GM21825 (cell line): ENCODE results near the gene KIF23.
A peak's percentile ranks its signal among the peaks of the same experiment; 100 is the strongest.
"Not testable (repeated sequence)": the region's sequence is repeated elsewhere in the genome, so short reads cannot be mapped to it uniquely, and the experiment has no call there.

Source experiments
- ATAC-seq: cut with Tn5 transposase; IDR thresholded peaks from one replicate; pipeline ENCODE4 v1.9.1; 2021; ENCODE audit warnings: mild to moderate bottlenecking, moderate library complexity; ENCODE audit not compliant: unreplicated experiment

KIF23 gene

DNA sequence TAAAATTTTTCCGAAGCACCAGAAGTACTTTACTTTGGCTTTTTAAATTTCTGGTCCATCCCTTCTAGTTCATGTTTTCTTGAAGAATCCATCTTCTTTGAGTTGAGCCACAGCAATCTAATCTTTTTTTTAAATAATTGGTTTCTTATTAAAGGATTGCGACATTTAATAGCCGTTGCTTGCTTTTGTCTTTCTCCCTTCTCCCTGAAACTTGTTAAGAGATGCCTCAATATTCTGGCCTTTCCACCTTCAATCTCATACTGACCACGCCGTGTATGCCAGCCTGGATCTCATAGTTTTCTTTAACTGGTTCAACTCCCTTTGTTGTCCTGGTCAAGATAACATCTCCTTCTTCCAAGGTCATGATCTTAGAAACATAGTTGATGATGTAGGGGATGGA, 20.1 kb downstream of the KIF23 start:
- no peak for ATAC-seq

DNA sequence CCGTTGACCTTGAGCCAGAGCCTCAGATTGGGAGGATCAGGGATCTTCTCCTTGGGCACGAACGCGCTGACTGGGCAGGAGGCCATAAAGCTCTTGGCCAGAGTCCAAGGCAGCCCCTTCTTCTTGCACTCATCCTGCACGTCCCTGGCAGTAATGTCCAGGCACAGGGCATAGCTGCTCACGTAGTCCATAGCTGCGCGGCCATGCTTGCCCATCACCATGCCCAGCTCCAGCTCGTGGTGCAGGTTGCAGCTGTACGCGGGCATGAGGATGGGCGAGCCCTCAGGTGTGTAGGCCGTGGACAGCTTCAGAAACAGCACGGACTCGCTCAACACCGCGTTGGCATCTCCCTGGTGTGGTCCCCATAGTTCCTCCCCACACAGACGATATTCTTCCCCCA, 20.5 kb downstream of the KIF23 start:
- no peak for ATAC-seq

DNA sequence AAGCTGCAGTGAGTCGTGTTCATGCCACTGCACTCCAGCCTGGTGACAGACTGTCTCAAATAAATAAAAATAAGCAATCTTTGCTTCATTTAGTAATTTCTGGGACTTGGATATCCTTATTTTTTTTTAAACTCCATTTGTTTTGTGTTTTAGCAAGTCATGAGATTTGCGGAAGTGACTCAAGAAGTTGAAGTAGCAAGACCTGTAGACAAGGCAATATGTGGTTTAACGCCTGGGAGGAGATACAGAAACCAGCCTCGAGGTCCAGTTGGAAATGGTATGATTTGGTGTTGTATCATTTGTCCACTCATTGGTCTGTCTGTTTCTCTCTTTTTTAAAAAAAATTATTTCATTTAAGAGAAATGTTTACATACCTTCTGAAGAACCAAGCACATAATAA, 21.8 kb downstream of the KIF23 start:
- ATAC-seq, result no peak

DNA sequence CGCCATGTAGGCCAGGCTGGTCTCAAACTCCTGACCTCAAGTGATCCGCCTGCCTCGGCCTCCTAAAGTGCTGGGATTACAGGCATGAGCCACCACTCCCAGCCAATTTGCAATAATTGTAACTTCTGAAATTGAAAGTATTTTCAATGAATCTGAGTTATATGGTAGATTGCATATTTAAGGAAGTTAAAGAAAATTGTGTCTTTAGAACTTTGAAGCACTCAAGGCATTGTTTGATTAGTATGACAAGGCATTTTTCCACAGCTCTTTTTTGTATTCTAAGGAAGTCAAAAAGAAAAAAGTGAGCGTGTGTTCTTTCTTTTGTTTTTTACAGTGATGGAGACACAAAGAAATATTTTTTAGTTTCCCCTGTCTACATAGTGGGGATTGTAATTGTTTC, 22.8 kb downstream of the KIF23 start:
- ATAC-seq, result no peak

DNA sequence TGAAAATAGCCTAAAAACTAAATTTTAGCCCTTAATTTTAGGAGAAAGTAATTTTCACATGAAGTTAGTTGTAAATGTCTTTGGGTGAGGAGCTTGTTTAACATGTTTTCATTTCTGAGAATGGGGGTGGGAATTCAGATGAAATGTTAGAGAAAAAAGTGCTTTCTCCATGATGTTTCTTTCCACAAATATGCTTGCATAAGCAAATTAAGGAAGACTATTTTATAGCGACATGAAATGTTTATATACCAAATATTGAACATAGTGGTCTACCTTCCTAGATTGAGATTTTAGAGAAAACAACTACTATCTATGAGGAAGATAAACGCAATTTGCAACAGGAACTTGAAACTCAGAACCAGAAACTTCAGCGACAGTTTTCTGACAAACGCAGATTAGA, 25.5 kb downstream of the KIF23 start:
- no peak for ATAC-seq

DNA sequence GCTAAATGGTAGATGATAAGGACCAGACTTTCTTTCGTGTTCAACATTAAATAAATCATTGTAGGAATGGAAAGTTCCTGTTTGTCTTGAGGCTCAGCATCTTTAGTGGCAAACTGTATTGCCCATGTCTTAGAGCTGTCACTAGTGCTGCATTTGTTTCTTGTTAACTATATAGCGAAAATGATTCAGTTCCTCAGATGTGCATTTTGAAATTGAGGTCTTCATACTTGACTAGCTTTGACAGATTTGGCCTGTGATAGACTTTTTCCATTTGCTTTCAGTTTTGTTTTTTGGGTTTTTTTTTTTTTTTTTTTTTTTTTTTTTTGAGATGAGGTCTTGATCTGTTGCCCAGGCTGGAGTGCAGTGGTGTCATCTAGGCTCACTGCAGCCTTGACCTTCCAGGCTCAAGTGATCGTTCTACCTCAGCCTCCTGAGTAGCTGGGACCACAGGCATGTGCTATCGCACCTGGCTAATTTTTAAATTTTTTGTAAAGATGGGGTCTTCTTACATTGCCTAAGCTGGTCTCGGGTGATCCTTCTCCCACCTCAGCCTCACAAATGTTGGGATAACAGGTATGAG, 29.0 kb downstream of the KIF23 start:
- ATAC-seq, result peak; percentile 64

DNA sequence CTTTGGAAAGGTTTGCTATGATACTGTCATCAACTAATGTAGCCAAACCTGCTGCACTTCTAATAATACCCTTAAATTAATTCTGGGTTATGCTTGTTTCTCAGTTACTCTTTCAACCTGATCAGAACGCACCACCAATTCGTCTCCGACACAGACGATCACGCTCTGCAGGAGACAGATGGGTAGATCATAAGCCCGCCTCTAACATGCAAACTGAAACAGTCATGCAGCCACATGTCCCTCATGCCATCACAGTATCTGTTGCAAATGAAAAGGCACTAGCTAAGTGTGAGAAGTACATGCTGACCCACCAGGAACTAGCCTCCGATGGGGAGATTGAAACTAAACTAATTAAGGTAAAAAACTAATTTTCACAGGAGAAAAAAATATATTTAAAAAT, 30.5 kb downstream of the KIF23 start:
- no peak for ATAC-seq

DNA sequence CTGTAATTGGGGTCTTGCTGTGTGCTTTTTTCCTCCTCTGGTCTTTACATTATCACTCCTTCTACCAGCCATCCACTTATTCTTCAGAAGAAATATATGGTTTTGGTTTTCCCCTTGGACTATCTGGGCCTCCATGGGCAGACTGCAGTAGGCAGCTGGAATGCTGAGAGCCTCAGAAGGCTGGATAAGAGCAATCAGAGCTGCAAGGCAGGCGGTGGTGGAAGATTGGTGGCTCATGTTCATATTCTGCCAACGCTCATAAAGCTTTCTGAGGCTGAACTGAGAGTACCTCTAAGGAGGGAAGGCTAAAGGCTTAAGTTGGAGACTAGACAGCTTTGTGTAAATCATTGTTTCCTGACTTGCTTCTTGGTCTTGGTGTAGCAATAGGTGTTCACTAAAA, 32.8 kb downstream of the KIF23 start:
- no peak for ATAC-seq

DNA sequence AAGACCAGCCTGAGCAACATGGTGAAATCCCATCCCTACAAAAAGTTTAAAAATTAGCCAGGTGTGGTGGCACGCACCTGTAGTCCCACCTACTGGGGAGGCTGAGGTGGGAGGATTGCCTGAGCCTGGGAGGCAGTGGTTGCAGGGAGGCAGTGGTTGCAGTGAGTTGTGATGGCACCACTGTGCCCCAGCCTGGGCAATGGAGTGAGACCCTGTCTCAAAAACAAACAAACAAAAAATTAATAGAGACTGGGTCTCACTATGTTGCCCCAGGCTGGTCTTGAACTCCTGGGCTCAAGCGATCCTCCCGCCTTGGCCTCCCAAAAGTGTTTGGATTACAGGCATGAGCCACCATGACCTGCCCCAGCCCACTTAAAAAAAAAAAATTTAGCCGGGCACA, 36.1 kb downstream of the KIF23 start:
- ATAC-seq, result not testable (repeated sequence)

DNA sequence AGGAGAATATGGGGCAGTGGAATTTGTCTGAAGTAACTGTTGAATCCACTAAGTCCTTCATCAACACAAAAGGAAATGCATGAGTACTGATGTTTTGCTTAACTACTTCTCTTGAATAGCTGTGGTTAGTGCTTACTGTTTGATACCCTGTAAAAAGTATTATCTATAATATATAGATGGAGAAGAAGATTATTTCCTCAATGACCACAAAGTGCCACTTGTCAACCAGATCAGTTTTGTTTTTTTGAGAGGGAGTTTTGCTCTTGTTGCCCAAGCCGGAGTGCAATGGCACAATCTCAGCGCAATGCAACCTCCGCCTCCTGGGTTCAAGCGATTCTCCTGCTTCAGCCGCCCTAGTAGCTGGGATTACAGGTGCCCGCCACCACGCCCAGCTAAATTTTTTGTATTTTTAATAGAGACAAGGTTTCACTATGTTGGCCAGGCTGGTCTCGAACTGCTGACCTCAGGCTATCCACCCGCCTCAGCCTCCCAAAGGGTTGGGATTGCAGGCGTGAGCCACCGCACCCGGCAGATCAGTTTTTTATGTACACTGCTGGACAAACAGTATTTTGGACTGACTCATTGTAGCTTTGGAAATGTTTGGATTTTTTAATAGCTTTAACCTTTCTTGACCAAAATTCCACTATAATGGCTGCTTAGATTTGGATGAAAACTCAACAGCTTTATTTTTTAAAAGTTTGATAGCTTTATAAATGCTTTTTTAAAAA, 37.0 kb downstream of the KIF23 start:
- no peak for ATAC-seq

DNA sequence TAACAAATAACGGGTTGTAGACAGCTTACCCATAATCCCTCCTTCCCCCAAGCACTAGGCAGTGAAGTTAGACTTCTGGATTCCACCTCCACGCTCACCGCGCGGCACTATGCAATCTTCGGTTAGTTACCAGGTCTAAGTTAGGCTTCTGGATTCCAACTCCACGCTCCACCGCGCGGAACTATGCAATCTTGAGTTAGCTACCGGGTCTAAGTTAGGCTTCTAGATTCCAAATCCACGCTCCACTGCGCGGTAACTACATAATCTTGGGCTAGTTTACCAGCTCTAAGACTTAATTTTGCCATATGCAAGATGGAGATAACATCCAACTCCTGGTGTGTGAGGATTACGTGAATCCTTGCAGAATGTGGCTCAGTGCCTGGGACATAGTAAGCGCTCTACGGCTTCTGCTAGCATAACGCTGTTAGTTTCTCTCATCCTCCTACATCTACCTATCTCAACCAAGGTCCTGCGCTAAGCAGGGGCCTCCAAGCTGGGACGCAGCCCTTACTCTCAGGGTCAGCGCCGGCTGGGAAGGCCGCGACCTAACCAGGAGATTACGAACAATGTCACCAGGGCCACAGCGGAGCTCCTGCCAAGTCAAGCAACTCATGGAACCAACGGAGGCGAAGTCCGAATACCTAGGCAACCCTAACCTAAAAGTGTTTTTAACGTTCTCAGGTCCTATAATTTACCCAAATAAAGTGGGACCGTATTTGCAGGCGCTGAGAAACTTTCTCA, 38.0 kb downstream of the KIF23 start:
- peak; percentile 23 for ATAC-seq

DNA sequence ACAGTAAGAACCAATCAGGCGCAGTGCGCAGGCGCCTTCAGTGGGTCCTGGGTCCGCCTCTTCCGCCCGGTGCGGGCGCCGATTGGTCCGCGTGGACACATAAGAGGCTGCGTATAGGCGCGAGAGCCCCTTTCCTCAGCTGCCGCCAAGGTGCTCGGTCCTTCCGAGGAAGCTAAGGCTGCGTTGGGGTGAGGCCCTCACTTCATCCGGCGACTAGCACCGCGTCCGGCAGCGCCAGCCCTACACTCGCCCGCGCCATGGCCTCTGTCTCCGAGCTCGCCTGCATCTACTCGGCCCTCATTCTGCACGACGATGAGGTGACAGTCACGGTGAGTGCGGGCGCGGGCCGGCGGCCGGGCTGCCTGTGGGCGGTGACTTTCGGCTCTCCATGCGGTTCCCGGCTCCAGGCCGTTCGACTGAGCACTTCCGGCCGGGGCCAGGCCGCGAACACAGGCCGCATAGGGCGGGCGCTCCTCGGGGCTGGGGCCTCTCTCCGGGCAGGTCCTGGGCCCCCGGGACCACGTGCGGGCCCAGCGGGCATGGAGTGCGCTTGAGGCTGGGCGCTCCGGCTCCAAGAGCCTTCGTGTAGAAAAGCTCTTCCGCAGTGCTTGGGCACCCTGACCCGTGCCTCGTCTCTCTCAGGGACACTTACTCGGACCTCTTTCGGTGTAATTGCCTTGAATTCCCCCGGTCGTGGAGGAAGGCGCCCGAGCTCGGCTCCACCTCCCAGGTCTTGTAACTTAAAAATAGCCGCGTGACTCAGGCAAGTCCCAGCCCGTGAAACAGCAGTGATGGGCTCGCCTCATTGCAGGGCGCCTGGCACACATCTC, 38.8 kb downstream of the KIF23 start, which contains the start of gene RPLP1:
RPLP1 (plus strand) TSS at position 127 of the 830 bp plus-strand sequence; CDS start at position 258, 131 bp downstream.
- ATAC-seq, result peak; percentile 74

DNA sequence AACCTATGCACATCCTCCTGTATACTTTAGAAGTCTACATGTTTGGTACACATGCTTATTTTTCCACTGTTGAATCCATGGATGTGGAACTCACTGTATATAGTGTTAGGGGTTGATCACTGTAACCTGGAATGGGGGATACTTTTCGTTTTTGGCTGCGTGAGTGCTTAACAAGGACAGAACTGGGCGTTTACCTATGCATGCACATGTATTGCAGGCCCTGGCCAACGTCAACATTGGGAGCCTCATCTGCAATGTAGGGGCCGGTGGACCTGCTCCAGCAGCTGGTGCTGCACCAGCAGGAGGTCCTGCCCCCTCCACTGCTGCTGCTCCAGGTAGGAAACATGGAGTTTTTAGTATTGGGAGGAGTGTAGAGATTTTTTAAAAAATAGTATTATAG, 40.8 kb downstream of the KIF23 start:
- no peak for ATAC-seq

DNA sequence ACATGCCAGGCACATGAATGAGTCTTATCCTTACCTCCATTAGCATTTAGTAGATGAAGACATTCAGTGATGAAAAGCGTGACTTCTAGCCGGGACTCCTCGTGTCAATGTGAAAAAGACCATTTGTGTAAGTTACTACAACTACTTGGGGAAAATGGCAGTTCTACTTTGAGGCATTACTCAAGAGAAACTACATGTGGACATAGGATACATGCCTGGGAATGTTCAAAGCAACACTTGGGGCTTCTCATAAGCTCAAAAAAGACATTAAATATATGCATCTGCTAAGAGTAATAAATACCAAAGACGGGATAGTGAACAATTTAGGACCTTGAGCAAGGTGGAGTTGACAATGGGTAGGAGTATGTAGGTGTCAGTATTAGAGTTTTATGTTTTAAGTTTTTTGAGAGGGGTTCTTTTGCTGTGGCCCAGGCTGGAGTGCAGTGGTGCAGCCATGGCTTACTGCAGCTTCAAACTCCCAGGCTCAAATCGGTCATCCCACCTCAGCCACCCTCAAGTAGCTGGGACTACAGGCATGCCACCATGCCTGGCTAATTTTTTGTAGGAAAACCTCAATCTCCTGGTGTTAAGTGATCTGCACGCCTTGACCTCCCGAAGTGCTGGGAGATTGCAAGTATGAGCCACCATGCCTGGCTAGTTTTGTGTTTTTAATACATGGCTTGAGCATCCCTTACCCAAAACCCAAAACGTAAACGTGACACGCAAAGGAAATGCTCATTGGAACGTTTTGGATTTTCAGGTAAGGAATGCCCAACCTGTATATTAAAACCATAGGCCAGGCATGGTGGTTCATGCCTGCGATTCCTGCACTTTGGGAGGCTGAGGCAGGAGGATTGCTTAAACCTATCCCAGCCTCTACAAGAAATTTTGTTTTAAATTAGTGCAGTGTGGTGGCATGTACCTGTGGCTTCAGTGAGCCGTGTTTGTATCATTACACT, 42.3 kb downstream of the KIF23 start:
- ATAC-seq, result no peak

DNA sequence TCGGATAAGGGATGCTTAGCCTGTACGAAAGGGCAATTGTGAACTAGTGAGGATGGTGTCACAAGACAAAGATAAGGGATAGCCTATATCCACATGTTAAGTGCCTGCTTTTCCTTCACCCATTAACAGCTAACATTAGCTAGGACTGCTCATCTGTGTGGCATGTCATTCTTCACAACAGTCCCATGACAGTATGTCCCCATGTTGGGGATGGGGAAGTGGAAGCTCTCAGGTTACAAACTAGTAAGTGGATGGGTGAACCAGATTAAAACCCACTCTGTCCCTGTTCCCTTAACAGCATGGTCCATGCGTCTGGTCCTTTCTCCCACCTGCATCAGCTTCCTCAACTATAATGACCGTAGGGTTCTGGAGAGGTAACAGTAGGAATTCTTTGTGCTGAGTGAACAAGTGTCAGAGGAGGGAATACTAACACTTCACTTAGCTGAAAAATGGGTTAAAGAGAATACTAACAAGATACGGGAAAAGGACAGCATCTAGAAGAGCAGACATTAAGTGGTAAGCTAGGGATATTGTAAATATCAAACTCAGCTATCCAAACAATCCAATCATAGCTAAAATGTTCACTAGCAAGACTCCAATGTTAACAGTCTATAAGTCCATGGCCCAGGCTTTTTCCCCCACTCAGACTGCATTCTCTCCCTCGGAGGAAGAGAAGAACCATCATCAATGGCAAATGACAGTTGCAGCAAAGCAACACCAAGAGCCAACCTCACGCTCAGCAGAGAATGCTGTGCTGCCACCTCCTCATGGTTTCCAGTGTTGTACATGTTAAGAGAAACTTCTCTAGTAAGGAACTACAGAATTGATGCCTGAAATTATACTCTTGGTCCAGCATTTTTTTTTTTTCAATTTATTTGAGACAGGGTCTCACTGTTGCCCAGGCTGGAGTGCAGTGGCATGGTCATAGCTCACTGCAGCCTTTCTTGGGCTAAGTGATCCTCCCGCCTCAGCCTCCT, 43.4 kb downstream of the KIF23 start:
- no peak for ATAC-seq

DNA sequence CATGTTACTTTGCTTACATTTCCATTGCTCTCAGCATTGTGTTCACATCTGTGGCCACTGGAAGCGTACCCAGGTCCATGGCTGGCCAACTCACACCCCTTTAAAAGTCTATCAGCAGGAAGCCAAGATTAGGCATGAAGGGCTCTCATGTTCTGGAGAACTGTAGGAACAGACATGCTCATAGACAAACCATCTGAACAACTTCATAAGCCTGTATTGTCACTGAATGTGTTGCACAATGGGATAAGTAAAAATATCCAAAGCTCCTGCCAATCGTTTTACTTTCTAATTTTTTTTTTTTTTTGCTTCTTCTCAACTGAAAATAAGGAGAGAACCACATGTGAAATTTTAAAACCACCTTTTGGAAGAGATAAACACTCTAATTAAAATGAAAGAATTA, 44.9 kb downstream of the KIF23 start:
- ATAC-seq, result no peak

DNA sequence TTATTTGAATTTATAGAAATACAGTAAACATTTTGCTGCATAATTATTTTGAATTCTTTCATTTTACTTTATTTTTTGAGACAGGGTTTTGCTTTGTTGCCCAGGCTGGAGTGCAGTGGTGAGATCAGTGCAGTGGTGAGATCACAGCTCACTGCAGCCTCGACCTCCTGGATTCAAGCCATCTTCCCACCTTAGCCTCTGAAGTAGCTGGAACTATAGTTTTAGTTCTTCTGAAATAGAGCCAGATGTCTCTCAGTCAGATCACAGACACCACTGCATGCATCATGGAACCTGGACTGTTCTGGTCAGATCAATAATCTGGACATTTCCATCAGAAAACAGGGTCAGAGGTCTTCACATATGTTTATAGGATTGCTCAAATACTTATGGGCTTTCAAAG, 46.3 kb downstream of the KIF23 start:
- ATAC-seq, result no peak

DNA sequence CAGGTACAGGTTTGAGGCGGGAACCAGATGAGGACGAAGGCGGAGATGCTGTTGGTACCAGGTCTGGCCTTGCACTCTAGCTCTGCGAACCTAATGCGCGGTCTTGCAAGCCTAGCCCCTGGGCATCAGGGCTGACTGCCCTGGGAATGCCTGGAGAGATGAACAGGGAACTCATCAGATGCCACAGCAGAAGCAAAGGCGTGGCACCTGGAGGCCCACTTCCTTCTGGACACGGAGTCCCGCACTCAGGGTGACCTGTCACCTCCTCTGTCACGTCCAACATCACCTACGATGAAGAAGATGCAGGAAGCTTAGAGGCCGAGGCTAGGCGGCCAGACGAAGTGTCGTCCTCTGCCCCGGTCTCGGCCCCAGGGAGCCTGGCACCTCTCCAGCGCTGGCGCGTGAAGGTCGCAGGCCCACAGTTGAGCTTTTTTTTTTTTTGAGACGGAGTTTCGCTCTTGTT, 47.9 kb downstream of the KIF23 start:
- ATAC-seq, result no peak
